SKM-1 treated with dmso at 0.1 percent for 144 hours (cell line): ENCODE results near the gene ACER3.
"Not testable (repeated sequence)": the region's sequence is repeated elsewhere in the genome, so short reads cannot be mapped to it uniquely, and the experiment has no call there.

Experiments
- DNase-seq: peaks from one replicate; lab custom pipeline; 2025; ENCODE audit not compliant: unreplicated experiment; lab: John Stamatoyannopoulos, UW

The ACER3 gene

DNA sequence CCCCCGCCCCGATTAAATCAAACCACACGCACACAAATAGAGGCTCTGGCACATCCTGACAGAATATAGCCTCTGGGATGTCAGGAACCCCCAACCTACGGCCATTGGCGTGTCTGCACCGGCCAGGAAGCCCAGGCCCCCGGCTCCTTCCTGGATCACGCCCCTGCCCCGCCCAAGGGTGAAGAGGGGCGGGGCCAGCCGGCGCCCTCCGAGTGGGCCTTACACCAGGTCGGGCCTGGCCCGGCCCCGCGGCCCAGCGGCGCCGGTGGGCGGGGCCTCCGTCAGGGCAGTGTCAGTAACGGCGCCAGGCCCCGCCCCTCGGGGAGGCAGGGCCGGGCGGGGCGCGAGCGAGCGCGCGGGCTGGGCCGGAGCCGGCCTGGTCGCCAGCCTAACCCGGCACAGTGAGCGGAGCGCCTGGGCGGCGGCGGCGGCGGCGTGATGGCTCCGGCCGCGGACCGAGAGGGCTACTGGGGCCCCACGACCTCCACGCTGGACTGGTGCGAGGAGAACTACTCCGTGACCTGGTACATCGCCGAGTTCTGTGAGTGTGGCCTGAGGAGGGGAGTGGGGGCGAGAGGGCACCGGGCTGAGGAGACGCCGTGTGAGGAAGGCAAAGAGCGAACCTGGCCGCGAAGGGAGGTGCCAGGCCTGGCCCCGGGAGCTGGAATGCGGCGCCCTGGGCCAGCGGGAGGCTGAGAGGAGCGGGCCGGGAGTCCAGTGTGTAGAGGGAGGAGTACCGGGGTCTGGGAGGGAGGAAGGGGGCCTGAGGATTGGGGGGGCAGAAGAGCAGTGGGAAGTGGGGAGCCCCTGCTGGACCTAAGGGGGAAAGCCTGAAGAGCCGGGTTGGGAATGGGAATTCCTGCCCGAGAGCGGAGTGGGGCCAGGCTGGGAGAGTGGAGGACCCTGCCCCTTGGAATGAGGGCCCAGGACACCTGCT, at the start of gene ACER3:
Gene ACER3 (plus strand): TSS at position 380 of the 937 bp plus-strand sequence. CDS start 59 bp downstream, at position 439.
- DNase-seq: peak; percentile 82

DNA sequence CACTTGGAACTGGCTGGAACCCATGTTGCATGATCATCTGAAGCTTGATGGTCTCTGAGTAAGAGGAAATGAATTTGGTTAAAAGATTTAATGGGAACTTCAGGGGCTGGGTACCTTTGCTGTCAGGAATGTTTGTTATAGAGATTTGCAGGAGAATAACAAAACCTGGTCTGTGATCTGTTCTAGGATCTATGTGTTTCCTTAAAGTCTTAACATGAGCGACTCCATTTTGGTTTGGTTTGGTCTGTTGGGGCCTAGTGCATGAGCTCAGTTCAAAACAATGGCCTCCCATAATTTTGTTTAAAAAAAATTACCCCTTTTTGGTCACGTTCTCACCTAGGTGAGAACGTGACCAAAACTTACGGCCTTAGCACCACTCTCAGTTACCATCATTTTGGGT, 49.5 kb upstream of the ACER3 start:
- DNase-seq: no peak

DNA sequence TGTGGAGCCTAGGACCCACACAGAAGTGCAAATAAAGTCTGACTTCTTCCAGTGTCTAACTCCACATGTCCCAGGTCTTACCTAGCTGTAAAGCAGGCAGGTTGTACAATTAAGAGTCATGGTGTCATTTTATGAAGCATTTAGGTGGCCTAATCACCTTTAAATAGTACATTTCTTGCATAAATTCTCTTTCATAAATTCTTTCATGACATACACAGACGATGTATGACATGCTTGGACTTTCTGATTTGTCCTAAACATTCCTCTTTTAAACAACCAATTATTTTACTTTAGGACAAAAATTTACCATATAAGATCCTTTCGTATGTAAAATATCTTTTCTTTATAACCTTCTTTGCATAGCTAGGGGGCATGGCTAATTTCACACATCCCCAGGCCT, 46.3 kb upstream of the ACER3 start:
- no peak for DNase-seq

DNA sequence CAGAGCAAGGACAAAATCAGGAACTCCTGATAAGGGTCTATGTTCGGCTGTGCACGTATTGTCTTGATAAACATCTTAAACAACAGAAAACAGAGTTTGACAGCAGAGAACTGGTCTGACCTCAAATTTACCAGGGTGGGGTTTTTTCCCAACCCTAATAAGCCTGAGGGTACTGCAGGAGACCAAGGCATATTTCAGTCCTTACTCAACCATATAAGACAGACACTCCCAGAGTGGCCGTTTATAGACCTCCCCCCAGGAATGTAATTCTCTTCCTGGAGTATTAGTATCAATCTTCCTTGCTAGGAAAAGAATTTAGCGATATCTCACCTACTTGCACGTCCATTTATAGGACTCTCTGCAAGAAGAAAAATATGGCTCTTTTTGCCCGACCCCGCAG, 45.0 kb upstream of the ACER3 start:
- DNase-seq: not testable (repeated sequence)

DNA sequence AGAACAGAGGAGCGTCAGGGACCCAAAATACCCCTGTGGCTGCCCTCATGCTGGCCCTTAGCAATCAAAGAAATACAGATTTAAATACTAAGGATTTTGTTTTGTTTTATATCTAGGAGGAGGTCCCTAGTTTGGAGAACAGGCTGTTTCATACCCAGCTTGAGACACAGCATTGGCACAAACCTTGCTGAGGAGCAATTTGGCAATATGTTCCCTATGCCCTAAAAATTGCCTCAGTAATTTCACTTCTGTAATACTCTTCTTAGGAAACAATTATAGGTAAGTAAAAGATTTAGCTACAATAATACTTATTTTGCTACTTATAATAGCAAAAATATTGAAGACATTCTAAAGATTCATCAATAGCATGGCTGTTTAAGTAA, 40.5 kb upstream of the ACER3 start:
- DNase-seq: no peak

DNA sequence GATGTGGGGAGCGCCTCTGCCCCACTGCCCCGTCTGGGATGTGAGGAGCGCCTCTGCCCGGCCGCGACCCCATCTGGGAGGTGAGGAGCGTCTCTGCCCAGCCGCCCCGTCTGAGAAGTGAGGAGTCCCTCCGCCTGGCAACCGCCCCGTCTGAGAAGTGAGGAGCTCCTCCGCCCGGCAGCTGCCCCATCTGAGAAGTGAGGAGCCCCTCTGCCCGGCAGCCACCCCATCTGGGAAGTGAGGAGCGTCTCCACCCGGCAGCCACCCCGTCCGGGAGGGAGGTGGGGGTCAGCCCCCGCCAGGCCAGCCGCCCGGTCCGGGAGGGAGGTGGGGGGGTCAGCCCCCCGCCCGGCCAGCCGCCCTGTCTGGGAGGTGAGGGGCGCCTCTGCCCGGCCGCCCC, 39.3 kb upstream of the ACER3 start:
- DNase-seq: not testable (repeated sequence)

DNA sequence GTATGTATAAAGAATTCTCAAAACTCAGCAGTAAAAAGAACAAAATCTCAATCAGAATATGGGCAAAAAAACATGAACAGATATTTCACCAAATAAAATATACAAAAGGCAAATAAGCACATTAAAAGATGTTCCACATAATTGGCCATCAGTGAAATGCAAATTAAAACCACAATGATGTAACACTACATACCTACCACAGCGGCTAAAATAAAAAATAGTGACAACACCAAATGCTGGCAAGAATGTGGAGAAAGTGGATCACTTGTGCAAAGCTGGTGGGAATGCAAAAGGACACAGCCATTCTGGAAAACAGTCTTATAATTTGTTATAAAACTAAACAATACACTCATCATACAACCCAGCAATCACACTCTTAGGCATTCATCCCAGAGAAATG, 38.3 kb upstream of the ACER3 start:
- no peak for DNase-seq

DNA sequence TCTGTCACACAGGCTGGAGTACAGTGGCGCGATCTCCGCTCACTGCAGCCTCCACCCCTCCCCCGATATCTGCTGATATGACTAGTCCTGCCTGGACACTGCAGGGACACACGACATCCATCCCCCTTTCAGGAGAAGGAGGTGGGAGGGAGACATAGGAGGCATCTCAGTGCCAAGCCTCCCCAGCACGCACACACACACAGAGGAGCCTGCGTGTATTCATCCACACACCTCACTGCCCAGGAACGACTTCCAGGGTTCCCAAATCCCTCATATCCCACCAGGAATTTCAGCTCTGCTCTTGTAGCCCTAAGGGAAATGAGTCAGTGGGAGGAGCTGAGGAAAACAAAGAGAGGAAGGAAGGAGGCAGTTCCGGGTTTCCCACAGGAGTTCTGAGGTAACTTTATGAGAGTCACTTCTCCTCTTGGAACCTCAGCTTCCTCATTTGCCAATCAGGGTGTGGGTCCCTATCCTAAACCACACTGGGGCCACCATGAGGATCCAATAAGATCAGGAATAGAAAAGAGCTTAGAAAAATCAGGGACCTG, 37.2 kb upstream of the ACER3 start:
- peak; percentile 67 for DNase-seq

DNA sequence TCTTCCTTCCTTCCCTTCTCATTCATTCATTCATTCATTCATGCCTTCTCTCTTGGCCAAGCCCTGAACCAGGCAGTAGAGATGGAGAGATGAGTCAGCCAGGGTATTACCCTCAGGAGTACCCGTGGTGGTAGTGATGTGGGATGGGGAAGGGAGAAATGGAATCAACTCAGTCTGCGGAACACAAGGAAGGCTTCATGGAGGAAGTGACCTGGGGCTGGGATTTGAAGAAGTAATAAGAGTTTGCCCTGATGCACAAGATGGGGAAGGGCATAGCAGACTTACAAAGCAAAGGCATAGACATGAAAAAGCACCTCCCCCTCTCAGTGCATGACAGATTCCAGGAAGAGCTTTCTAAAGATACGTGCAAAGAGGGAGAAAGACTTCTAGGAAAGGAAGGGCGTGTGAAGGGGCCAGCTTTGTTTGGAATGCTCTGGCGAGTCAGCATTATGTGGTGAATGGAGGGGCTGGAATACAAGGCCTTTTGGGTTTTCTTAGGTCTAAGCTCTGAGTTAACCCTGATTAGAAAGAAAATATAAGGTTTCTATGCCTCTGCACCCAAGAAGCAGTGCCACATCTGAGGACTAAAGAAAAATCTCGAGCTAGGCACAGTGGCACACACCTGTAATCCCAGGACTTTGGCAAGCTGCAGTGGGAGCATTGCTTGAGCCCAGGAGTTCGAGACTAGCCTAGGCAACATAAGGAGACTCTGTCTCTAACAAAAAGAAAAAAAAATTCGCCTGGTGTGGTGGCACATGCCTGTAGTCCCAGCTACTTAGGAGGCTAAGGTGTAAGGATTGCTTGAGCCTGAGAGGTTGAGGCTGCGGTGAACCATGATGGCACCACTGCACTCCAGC, 36.4 kb upstream of the ACER3 start:
- DNase-seq: peak; percentile 67

DNA sequence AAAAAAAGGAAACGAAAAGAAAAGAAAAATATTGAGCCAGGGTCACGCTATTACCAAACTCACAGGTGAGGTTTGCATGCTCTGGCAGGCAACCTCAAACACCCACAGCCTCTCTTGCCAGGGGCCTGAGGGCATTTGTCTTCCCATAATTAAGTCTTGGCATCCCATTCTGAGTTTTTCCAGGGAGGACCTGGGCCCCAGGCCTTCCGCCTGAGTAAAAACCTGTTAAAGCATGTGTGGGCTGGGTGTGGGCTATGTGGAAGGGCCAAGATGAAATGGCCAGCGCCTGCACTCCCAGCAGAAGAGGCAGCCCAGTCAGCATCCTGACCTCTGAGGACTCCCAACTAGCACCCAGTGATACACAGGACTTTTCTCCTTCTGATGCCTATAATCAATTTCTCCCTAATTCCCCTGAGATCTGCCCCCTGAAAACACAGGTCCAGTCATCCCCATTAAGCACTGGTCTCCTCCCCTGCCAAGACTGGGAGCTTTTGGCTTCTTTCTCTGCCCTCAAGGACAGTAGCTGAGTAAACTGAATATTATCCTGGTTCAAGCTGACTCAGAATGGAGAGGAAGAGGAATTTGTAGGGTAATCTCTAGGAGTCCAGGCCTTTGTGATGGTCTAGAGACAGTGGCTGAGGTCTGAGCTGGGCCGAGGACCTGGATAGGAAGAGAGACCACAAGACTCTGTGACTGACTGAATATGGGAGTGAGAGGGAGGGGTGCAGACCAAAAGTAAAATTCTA, 35.6 kb upstream of the ACER3 start:
- DNase-seq: no peak

DNA sequence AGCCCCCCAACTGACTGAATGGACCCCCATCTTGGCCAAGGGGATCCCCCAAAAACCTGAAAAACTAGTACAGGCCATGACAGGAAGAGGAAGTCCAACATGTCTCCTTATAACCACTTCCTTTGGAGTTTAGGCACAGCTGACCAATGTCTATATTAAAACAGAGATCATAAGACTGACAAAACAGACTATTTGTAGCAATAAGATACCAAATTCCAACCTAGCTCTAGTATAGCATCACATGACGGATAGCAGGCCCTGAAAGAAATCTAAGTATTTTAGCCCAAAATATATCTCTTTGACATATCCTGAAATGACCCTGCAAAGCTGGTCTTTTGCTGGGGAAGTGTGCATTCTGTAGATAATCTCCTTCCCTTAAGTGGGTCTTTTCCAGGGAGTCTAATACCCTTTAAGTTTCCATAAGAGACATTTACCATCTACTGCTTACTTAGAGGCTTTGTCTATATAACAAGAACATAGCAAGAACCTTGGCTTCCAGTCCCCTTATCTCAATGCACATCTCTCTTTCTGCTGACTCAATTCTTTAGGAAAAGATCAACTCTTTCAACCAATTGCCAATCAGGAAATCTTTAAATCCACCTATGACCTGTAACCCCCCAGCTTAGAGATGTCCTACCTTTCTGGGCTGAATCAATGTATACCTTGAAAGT, 34.9 kb upstream of the ACER3 start:
- no peak for DNase-seq

DNA sequence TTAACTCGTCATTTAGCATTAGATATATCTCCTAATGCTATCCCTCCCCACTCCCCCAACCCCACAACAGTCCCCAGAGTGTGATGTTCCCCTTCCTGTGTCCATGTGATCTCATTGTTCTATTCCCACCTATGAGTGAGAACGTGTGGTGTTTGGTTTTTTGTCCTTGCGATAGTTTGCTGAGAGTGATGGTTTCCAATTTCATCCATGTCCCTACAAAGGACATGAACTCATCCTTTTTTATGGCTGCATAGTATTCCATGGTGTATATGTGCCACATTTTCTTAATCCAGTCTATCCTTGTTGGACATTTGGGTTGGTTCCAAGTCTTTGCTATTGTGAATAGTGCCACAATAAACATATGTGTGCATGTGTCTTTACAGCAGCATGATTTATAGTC, 34.2 kb upstream of the ACER3 start:
- DNase-seq: not testable (repeated sequence)

DNA sequence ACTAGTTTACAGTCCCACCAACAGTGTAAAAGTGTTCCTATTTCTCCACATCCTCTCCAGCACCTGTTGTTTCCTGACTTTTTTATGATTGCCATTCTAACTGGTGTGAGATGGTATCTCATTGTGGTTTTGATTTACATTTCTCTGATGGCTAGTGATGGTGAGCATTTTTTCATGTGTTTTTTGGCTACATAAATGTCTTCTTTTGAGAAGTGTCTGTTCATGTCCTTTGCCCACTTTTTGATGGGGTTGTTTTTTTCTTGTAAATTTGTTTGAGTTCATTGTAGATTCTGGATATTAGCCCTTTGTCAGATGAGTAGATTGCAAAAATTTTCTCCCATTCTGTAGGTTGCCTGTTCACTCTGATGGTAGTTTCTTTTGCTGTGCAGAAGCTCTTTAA, 33.7 kb upstream of the ACER3 start:
- not testable (repeated sequence) for DNase-seq

DNA sequence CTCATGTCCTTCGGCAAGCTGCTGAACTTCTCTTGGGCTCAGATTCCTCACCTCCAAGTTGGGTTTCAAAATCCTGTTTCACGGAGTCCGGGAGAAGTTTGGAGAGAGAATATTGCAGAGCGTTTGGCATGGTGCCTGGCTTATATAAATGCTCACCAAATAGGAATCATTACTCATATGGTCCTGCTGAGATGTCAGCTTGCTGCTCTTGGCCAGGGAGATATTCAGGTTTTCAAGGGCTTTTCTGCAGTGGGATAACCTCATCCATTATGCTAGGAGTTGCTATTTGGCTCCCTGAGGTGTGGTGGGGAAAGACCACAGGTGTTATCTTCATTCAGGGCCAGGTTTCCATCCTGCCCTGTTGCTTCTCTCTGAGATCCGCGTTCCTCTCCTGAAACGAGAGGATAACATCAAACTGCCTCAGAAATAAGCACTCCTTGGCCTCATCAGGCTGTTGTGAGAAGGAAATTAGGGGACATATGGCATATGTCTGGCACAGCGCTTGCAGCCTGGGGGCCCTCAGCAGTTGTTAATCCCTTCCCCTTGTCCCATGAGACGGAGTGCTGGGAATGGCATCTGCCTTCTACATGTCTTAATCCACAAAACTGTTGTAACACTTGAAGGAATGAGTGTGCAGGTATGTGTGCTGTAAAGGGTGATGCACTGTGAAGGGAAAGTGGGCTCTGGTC, 29.9 kb upstream of the ACER3 start:
- DNase-seq: no peak

DNA sequence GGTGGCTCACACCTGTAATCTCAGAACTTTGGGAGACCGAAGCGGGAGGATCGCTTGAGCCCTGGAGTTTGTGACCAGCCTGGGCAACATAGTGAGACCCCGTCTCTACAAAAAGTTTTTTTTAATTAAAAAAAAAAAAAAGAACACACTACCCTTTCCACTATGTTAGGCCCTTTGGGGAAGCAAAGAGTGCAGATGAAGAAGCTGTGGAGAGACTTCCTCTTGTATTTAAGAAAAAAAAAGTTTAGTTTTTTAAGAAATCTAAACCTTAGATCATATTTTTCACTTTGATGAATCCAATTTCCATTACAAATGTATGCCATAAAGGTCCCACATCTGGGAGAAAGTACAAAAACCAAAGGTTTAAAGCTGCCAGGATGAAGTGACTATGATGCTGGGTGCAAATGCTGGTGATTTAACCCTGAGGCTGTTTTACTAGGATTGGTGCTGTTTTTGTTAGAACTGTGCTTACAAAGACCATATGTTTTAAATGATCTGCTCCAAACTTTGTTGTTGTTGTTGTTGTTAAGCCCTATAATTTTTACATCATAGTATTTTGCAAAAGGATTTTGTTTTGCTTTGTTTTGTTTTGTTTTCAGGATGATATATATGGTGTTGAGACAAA, 28.9 kb upstream of the ACER3 start:
- DNase-seq: no peak

DNA sequence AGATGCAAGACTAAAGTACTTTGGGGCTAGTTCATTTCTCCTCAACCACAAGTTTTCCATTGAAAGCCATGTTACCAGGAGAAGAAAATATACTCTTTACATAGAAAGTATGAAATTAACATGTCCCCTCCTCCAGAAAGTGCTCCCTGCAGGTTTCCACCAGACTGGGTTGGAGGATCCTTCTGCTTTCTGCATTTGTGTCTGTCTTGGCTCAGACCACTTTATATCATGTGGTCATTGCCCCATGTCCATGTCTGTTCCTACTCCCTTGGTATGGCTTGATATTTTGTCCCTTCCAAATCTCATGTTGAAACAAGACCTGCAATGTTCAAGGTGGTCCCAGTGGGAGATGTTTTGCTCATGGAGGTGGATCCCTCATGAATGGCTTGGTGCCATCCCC, 28.4 kb upstream of the ACER3 start:
- DNase-seq: no peak

DNA sequence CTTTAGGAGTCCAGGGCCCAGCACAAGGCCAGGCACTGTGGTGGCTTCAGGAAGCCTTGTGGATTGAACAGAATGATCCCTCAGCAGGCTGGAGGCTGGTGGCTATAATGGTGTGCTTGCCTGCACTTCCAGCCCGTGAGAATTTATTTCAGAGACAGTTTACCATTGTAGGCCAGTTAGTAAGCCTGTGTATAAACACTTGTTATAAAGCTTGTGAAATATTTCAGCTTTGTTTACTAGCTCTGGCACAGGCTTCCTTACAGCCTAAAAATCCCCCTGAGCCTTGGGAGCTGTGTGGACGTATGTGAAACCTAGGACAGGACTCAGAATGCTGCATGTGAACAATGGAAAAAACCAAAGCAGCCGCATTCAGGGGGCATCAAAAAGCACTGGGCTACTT, 26.6 kb upstream of the ACER3 start:
- no peak for DNase-seq

DNA sequence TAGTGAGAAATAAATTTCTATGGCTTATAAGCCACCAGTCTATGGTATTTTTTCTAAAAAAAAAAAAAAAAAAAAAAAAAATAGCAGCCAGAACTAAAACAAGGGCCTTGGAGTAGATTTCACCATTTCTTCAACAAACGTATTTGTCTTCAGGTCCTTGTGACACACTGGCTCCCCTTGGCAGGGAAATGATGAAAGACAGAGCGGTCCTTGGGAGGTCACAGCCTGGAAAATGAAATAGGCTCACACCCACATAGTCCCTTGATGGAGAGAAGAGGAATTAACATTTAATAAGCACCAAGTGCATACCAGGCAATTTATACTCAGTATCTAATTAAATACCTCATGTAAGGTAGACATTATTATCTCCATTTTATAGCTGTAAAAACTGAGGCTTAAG, 25.7 kb upstream of the ACER3 start:
- DNase-seq: no peak

DNA sequence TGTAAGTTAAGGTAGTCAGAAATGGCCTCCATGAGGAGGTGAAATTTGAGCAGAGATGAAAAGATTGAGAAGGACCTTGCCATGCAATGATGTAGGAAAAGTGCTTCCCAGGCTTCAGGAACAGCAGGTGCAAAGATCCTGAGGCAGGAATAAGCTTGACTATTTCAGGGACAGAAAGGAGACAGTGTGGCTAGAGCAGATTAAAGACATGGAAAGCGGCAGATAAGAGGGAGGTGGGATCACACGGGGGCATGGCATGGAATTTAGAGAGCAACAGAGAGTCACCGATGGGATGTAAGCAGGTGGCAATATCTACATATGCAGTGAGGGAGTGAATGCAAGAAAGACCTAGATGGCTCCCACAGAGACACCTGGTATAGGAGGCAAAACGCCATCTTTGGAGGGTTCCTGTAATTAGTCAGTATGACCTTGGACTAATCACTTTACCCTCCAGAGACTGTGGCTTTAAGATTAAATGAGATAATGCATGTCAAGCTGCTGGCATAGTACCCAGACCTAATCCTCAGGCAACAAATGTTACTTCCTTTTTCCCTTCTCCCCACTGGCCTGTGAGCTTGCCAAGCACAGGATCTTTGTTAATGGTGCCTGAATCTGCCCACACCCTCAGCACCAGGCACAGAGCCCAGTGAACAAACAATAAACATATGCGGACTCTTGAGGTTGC, 24.6 kb upstream of the ACER3 start:
- DNase-seq: peak; percentile 46
